ENCODE data around the gene GPATCH2. TPM values are rescaled to one million over a fixed set of nuclear protein-coding genes. Genes with fewer than 3 reads are reported as not detected.

GPATCH2 gene
- total RNA-seq, 4 donors from 2014 or later: 8.6 to 248 (median 18.4) TPM

GRCh38 chr1:217472915-217473314 lies 158.0 kb downstream of the GPATCH2 start:
- Histone ChIP-seq H3K36me3 (no peaks in the 10 kb centered on the region), H3K9me3 (no peaks in the 10 kb centered on the region), H3K4me1 (no peaks in the 10 kb centered on the region), H3K4me3 (no peak overlapping the region), H3K27me3 (no peaks in the 10 kb centered on the region), H3K27ac (no peak overlapping the region)
- WGBS, 2 donors (ENCODE audit: low coverage in 1 of 2): 100% methylated on average over 1 of the region's 1 CpG; no CpG with 5 or more reads in 1 of the 2 donors
- no peak for TF ChIP-seq POLR2A (IDR thresholded peaks at IDR 0.05)
- no peak for TF ChIP-seq EP300 (IDR thresholded peaks at IDR 0.05; ENCODE audit: low read depth)
- DNase-seq: no peak
- in situ Hi-C loops (cut with MboI; ENCODE audit: low pct_ligation_motif_present in 1 of 4, low pct_unique_long_range_greater_than_20kb in 1 of 4, low sequenced_read_pairs in 3 of 4): no loop called here
- intact Hi-C loops (cut with DNase I; ENCODE audit: low total_unique reads): no loop called here

- Histone ChIP-seq H3K36me3 (no peaks in the 10 kb centered on the region), H3K27ac (no peak overlapping the region), H3K4me3 (no peak overlapping the region), H3K4me1 (no peaks in the 10 kb centered on the region), H3K9me3 (peaks cover 0 to 3% of the 10 kb centered on the region in 2 donors), H3K27me3 (no peaks in the 10 kb centered on the region)
- no peak for DNase-seq
- intact Hi-C loops (cut with DNase I; ENCODE audit: low total_unique reads): no loop called here
- in situ Hi-C loops (cut with MboI; ENCODE audit: low pct_ligation_motif_present in 1 of 4, low pct_unique_long_range_greater_than_20kb in 1 of 4, low sequenced_read_pairs in 3 of 4): no loop called here
- 55 to 79% methylated on average over 1 of the region's 1 CpG for WGBS, 2 donors (ENCODE audit: low coverage in 1 of 2)
- TF ChIP-seq POLR2AphosphoS5 (IDR thresholded peaks at IDR 0.05) (no peak), CTCF (IDR thresholded peaks at IDR 0.05) (no peak), EP300 (IDR thresholded peaks at IDR 0.05; ENCODE audit: low read depth) (no peak), POLR2A (IDR thresholded peaks at IDR 0.05) (no peak)
These were observed 159.5 kb downstream of the GPATCH2 start for GRCh38 chr1:217471403-217471802.

GRCh38 chr1:217469983-217470382 lies 160.9 kb downstream of the GPATCH2 start:
- Histone ChIP-seq H3K4me1 (no peaks in the 10 kb centered on the region), H3K4me3 (no peak overlapping the region), H3K36me3 (no peaks in the 10 kb centered on the region), H3K9me3 (peaks cover 10 to 12% of the 10 kb centered on the region in 2 donors), H3K27me3 (no peaks in the 10 kb centered on the region), H3K27ac (no peak overlapping the region)
- in situ Hi-C loops (cut with MboI; ENCODE audit: low pct_ligation_motif_present in 1 of 4, low pct_unique_long_range_greater_than_20kb in 1 of 4, low sequenced_read_pairs in 3 of 4): no loop called here
- WGBS, 2 donors (ENCODE audit: low coverage in 1 of 2): 79 to 89% methylated on average over 1 of the region's 1 CpG
- TF ChIP-seq EP300 (IDR thresholded peaks at IDR 0.05; ENCODE audit: low read depth): no peak
- no peak for TF ChIP-seq POLR2A (IDR thresholded peaks at IDR 0.05)
- TF ChIP-seq POLR2AphosphoS5 (IDR thresholded peaks at IDR 0.05): no peak
- no peak for TF ChIP-seq CTCF (IDR thresholded peaks at IDR 0.05)
- DNase-seq: no peak
- intact Hi-C loops (cut with DNase I; ENCODE audit: low total_unique reads): no loop called here

- peaks cover 10 to 21% of the 10 kb centered on the region in 2 donors for H3K9me3 ChIP-seq
- H3K27ac ChIP-seq: no peak overlapping the region
- TF ChIP-seq CTCF (IDR thresholded peaks at IDR 0.05) (no peak), EP300 (IDR thresholded peaks at IDR 0.05; ENCODE audit: low read depth) (no peak), POLR2AphosphoS5 (IDR thresholded peaks at IDR 0.05) (no peak), POLR2A (IDR thresholded peaks at IDR 0.05) (no peak)
- no peak for DNase-seq
- H3K27me3 ChIP-seq: no peaks in the 10 kb centered on the region
- 98 to 100% methylated on average over 1 of the region's 1 CpG for WGBS, 2 donors (ENCODE audit: low coverage in 1 of 2)
- in situ Hi-C loops (cut with MboI; ENCODE audit: low pct_ligation_motif_present in 1 of 4, low pct_unique_long_range_greater_than_20kb in 1 of 4, low sequenced_read_pairs in 3 of 4) (no loop called here), intact Hi-C loops (cut with DNase I; ENCODE audit: low total_unique reads) (no loop called here)
- H3K4me1 ChIP-seq: no peaks in the 10 kb centered on the region
- H3K36me3 ChIP-seq: no peaks in the 10 kb centered on the region
- H3K4me3 ChIP-seq: no peak overlapping the region
These were observed 165.8 kb downstream of the GPATCH2 start for GRCh38 chr1:217465102-217465501.

GRCh38 chr1:217462666-217463065 lies 168.2 kb downstream of the GPATCH2 start:
- WGBS, 2 donors (ENCODE audit: low coverage in 1 of 2): 95 to 100% methylated on average over 1 of the region's 1 CpG
- H3K4me3 ChIP-seq: no peak overlapping the region
- H3K27me3 ChIP-seq: no peaks in the 10 kb centered on the region
- TF ChIP-seq POLR2A (IDR thresholded peaks at IDR 0.05) (no peak), CTCF (IDR thresholded peaks at IDR 0.05) (no peak), EP300 (IDR thresholded peaks at IDR 0.05; ENCODE audit: low read depth) (no peak), POLR2AphosphoS5 (IDR thresholded peaks at IDR 0.05) (no peak)
- no peaks in the 10 kb centered on the region for H3K4me1 ChIP-seq
- no peak for DNase-seq
- in situ Hi-C loops (cut with MboI; ENCODE audit: low pct_ligation_motif_present in 1 of 4, low pct_unique_long_range_greater_than_20kb in 1 of 4, low sequenced_read_pairs in 3 of 4): no loop called here
- intact Hi-C loops (cut with DNase I; ENCODE audit: low total_unique reads): no loop called here
- no peak overlapping the region for H3K27ac ChIP-seq
- no peaks in the 10 kb centered on the region for H3K36me3 ChIP-seq
- H3K9me3 ChIP-seq: peaks cover 10 to 21% of the 10 kb centered on the region in 2 donors
